ENCODE results near the gene TREM2.

The TREM2 gene

GRCh38 chr6:41182069-41183034 lies 19.4 kb upstream of the TREM2 start:
- FAIRE-seq: no peak

- no peak for FAIRE-seq
Measured at GRCh38 chr6:41181566-41181965, 18.6 kb upstream of the TREM2 start.

- no peak for FAIRE-seq
Measured at GRCh38 chr6:41179163-41179562, 16.2 kb upstream of the TREM2 start.

GRCh38 chr6:41177695-41178094 lies 14.8 kb upstream of the TREM2 start:
- FAIRE-seq: no peak

GRCh38 chr6:41177287-41177686 lies 14.4 kb upstream of the TREM2 start:
- FAIRE-seq: no peak

GRCh38 chr6:41176189-41176588 lies 13.3 kb upstream of the TREM2 start:
- no peak for FAIRE-seq

DNA sequence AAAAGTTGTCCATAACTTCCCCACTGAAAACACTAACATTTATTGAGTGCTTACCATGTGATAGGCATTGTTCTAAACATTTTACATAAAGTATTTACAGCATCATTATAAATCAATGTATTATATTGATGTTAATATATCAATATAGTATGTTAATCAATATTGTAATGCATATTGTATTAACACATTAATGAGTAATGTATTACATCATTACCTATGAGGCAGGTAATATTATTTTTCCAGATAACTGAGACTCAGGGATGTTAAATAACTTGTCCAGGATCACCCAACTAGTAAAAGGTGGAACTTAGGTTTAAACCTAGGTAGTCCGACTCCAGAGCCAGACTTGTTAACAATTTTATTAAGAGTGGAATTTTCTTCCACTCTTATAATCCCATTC lies 12.2 kb upstream of the TREM2 start:
- no peak for FAIRE-seq

DNA sequence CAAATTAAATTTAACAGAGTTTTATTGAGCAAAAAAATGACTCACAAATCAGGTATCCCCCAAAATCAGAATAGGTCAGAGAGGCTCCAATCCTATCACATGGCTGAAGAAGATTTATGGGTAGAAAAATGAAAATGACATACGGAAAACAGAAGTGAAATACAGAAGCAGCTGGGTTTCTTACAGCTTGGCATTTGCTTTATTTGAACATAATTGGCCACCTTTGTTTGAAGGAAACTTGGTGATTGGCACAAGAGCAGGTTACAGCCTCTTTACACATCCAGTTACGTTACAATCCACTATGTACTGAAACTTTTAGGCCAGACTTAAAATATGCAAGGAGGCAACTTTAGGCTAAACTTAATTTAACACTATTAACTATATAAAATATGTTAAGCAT lies 11.7 kb upstream of the TREM2 start:
- FAIRE-seq: no peak

GRCh38 chr6:41171908-41172307 lies 9.0 kb upstream of the TREM2 start:
- no peak for FAIRE-seq

GRCh38 chr6:41170547-41171160 lies 7.7 kb upstream of the TREM2 start:
- FAIRE-seq: no peak

GRCh38 chr6:41167173-41167963 lies 4.5 kb upstream of the TREM2 start:
- no peak for FAIRE-seq

- no peak for FAIRE-seq
Measured at GRCh38 chr6:41164551-41165120, 1.7 kb upstream of the TREM2 start.

DNA sequence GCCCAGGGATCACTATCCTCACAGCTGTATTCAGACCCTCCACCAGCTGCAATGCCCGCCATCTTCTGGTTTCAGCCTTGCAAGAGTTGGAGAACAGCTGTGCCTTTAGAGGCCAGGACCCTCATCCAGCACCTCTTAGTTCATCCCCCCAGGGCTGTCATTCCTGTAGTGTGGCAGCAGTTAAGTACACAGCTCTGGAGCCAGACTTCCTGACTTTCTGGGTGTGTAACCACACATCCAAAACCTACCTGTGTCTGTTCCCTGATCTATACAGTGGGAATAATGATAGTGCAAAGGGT lies 452 bp upstream of the TREM2 start:
- no peak for FAIRE-seq

- no peak for FAIRE-seq
Measured at GRCh38 chr6:41161851-41162552, 914 bp downstream of the TREM2 start.

GRCh38 chr6:41161380-41161779 lies 1.5 kb downstream of the TREM2 start:
- no peak for FAIRE-seq

GRCh38 chr6:41160933-41161332 lies 2.0 kb downstream of the TREM2 start:
- FAIRE-seq: no peak

DNA sequence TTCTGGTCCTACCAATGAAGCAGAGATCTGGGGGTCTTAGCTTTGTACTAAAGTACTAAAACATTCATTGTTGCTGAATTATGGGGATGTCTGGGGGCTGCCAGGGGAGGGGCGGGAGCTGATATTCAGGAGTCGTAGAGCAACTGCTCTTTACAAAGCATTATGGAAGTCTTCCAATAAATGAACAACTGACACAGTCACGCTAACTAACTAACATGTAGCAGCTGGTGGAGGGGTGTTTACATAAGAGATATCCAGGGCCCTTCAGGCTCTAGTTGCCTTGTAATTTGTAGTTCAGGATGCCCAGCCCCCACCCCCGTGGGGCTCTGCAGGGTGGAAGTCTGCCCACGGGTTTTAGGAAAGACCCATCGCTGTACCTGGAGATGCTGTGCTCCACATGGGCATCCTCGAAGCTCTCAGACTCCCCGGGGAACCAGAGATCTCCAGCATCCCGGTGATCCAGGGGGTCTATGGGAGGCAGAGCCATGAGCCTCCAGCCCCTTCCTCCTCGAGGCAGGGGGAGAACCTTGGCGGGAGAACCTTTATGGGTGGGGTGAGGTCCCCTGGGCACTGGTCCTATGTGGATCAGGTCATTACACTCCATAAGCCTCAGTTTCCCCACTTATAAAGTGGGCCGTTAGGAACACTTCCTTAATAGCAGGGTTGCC lies 3.4 kb downstream of the TREM2 start:
- FAIRE-seq: no peak

DNA sequence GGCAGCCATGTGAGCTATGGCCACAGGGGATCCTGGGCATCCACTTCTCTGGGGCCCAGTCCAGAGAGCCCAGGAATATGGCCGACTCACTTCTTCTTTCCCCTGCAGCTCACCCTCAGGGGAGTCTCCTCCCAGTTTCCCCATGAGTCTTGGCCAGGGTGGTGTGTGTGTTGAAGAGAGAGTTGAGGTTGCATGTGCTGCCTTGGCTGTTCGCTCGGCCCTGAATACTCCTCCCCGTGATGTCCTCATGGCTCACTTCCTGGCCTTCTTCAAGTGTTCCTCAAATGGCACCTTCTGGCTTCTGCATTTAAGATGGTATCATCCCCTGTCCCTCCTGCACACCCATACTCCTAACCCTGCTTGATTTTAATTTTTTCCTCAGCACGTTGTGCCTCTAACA lies 5.6 kb downstream of the TREM2 start:
- no peak for FAIRE-seq

GRCh38 chr6:41156771-41157170 lies 6.1 kb downstream of the TREM2 start:
- no peak for FAIRE-seq

DNA sequence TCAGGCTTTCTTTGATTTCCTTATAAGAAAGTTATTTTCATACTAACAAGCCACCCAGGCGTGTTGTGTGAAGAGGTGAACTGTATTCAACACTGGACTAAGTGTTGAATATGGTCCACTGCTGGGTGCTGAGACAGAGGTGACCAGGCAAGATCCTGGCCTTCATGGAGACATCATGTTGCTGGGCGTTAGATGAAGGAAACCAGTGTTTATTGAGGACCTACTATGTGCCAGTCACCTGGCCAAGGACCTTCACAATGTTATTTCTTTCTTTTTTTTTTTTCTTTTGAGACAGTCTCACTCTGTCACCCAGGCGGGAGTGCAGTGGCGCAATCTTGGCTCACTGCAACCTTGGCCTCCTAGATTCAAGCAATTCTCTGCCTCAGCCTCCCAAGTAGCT lies 6.9 kb downstream of the TREM2 start:
- no peak for FAIRE-seq

DNA sequence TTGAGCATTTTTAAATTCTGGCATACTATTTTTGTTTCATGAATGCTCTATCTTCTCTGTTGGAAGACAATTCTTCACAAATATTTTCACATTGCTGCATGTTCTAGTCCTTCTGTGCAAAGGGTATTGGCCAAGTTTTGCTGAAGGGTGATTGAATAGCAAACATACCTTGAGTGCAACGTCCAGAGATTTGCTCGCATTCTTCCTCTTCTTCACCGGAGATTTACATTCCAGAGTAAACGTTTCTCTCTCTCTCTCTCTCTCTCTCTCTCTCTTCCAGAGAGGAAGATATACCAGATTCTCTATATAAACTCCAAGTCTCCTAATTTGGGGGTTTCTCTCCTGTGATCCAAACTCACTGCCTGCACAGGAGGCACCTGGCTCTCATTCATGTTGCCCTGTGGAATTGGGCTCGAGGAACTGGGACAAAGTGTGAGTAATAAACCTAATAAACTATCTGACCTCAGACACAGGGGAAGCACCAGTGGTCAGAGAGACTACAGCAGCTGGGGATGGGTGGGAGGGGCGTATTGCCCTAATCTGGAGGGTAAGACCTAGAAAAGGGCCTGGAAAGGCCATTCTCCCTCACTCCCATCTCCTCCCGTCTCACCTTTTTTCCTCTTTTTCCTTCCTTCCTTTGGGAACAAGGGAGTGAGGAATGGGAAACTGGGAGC lies 7.6 kb downstream of the TREM2 start:
- no peak for FAIRE-seq

Measured in endometrium (tissue), 2 donors.